ENCODE results near the gene SLC38A8. TPM values are rescaled to one million over a fixed set of nuclear protein-coding genes. Genes with fewer than 3 reads are reported as not detected.

The SLC38A8 gene
- total and polyA plus RNA-seq, 11 donors = 0.29 to 25.3 (median 0.87) TPM; not detected in 3

- intact Hi-C loops (cut with DNase I) = loop anchor here in 9 of 10 donors (5.0 to 10.0 kb wide), 9 partner anchors 59 to 404 kb away; partner anchors contain the start of genes TAF1C (in 3 of the 9), DNAAF1 (in 2 of the 9) and HSDL1 (in 2 of the 9)
- Histone ChIP-seq H3K4me3 (no peak overlapping the region), H3K27ac (peak overlapping the region in 3 of 12 donors; percentile 7 to 88 (median 23)), H3K27me3 (no peaks in the 10 kb centered on the region), H3K4me1 (peaks cover 0 to 44% (median 17%) of the 10 kb centered on the region in 12 donors), H3K36me3 (peaks cover 0 to 97% (median 85%) of the 10 kb centered on the region in 9 donors), H3K9me3 (no peaks in the 10 kb centered on the region)
- DNase-seq (no peak), ATAC-seq (no peak)
- WGBS, 4 donors = 75 to 83% (median 78%) methylated on average over 11 of the region's 11 CpGs
- TF ChIP-seq CTCF (IDR thresholded peaks at IDR 0.05) (no peak), POLR2A (IDR thresholded peaks at IDR 0.05) (no peak)
Measured at GRCh38 chr16:84082835-84083569, 40.4 kb upstream of the SLC38A8 start.

GRCh38 chr16:84082110-84082509, 39.5 kb upstream of the SLC38A8 start:
- intact Hi-C loops (cut with DNase I) = loop anchor here in 9 of 10 donors (5.0 to 10.0 kb wide), 9 partner anchors 60 to 405 kb away; partner anchors contain the start of genes TAF1C (in 3 of the 9), DNAAF1 (in 2 of the 9) and HSDL1 (in 2 of the 9)
- H3K4me1 ChIP-seq = peaks cover 0 to 43% (median 17%) of the 10 kb centered on the region in 12 donors
- peak overlapping the region in 1 of 12 donors; percentile 88 for H3K27ac ChIP-seq
- DNase-seq (no peak), ATAC-seq (no peak)
- no peaks in the 10 kb centered on the region for H3K27me3 ChIP-seq
- TF ChIP-seq CTCF (IDR thresholded peaks at IDR 0.05) = no peak
- TF ChIP-seq POLR2A (IDR thresholded peaks at IDR 0.05) = no peak
- H3K4me3 ChIP-seq = no peak overlapping the region
- no peaks in the 10 kb centered on the region for H3K9me3 ChIP-seq
- WGBS, 4 donors = 84 to 92% (median 91%) methylated on average over 6 of the region's 6 CpGs
- peaks cover 0 to 96% (median 76%) of the 10 kb centered on the region in 9 donors for H3K36me3 ChIP-seq

GRCh38 chr16:84081446-84081989, 38.9 kb upstream of the SLC38A8 start:
- no peak overlapping the region for H3K4me3 ChIP-seq
- H3K27me3 ChIP-seq = no peaks in the 10 kb centered on the region
- DNase-seq (no peak), ATAC-seq (no peak)
- intact Hi-C loops (cut with DNase I) = loop anchor here in 9 of 10 donors (5.0 to 10.0 kb wide), 9 partner anchors 61 to 406 kb away; partner anchors contain the start of genes TAF1C (in 3 of the 9), DNAAF1 (in 2 of the 9) and HSDL1 (in 2 of the 9)
- TF ChIP-seq CTCF (IDR thresholded peaks at IDR 0.05) (no peak), POLR2A (IDR thresholded peaks at IDR 0.05) (no peak)
- peaks cover 0 to 96% (median 75%) of the 10 kb centered on the region in 9 donors for H3K36me3 ChIP-seq
- H3K9me3 ChIP-seq = no peaks in the 10 kb centered on the region
- peaks cover 0 to 37% (median 16%) of the 10 kb centered on the region in 12 donors for H3K4me1 ChIP-seq
- WGBS, 4 donors = 85 to 89% (median 89%) methylated on average over 14 of the region's 14 CpGs
- peak overlapping the region in 1 of 12 donors; percentile 73 for H3K27ac ChIP-seq

GRCh38 chr16:84080813-84081212, 38.2 kb upstream of the SLC38A8 start:
- Histone ChIP-seq H3K9me3 (no peaks in the 10 kb centered on the region), H3K36me3 (peaks cover 0 to 96% (median 75%) of the 10 kb centered on the region in 9 donors), H3K27ac (peak overlapping the region in 5 of 12 donors; percentile 19 to 73 (median 53)), H3K27me3 (no peaks in the 10 kb centered on the region), H3K4me1 (peaks cover 0 to 31% (median 13%) of the 10 kb centered on the region in 12 donors), H3K4me3 (no peak overlapping the region)
- ATAC-seq (no peak), DNase-seq (no peak)
- TF ChIP-seq POLR2A (IDR thresholded peaks at IDR 0.05) = no peak
- no peak for TF ChIP-seq CTCF (IDR thresholded peaks at IDR 0.05)
- intact Hi-C loops (cut with DNase I) = loop anchor here in 9 of 10 donors (5.0 to 10.0 kb wide), 9 partner anchors 61 to 406 kb away; partner anchors contain the start of genes TAF1C (in 3 of the 9), DNAAF1 (in 2 of the 9) and HSDL1 (in 2 of the 9)
- WGBS, 4 donors = 70 to 76% (median 74%) methylated on average over 6 of the region's 6 CpGs
